Measurements from ENCODE around the gene TTYH3. TPM values are rescaled to one million over a fixed set of nuclear protein-coding genes. Genes with fewer than 3 reads are reported as not detected.

Gene TTYH3
- total and polyA plus RNA-seq, 2 of the 13 experiments (the other 11 are each of a cell fraction or from before 2014, with no cell fraction given) = 26.3 to 50.0 TPM

DNA sequence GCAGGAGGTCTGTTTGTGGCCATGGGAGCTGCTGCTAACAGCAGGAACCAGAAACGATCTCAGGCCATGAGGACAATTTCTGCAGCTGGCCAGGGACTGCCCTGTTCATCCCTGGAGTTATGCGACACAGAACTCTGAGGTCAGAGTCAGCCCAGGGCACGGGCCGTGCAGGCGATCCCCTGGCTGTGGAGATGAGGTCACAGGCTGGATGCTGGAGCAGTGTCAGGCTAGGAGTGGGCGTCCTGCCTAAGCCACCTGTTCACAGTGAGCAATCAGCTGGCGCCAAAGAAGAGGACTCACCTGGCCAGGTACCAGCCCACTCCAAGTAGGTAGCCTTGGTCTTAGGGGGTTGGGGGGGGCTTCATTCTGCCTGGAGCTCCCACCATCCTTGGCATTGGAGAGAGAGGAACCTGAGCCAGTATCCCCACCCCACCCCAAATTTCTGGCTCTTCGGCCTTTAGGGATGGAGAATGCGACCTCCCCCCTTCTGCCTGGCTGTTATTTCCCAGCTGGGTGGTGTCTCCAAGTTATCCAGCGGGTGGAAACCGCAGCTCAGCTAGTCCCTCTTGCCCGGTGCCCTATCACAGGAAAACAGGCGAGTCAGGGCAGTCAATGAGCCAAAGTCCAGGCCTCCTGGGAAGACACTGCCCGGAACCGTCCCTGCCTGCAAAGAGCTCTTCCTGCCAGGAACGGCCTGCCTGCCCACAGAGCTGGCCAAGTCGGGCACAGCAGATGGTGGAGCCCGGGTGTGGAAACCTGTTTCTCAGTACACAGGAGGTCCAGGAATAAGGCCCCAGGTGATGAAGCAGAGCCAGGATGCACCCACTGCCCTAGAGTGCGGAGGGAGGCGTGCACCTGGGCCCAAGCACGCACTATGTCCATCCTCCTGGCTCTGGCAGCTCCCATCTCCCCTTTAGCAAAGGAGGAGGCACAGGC lies 1.8 kb upstream of the TTYH3 start (continued):
- no peak for TF ChIP-seq KLF6 (CRISPR knock-in tag; IDR thresholded peaks at IDR 0.05)
- no peak for TF ChIP-seq CHD4 (IDR thresholded peaks at IDR 0.05; ENCODE audit: borderline replicate concordance, low read length)
- TF ChIP-seq AHDC1 (CRISPR knock-in tag; IDR thresholded peaks at IDR 0.05; ENCODE audit: borderline replicate concordance) = 0 out of 2 replicates have a peak, but pooled peaks have one; percentile 7
- TF ChIP-seq, protein P1, sequence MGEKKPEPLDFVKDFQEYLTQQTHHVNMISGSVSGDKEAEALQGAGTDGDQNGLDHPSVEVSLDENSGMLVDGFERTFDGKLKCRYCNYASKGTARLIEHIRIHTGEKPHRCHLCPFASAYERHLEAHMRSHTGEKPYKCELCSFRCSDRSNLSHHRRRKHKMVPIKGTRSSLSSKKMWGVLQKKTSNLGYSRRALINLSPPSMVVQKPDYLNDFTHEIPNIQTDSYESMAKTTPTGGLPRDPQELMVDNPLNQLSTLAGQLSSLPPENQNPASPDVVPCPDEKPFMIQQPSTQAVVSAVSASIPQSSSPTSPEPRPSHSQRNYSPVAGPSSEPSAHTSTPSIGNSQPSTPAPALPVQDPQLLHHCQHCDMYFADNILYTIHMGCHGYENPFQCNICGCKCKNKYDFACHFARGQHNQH (CRISPR knock-in tag; IDR thresholded peaks at IDR 0.05) = no peak
- TF ChIP-seq ZBTB3 (CRISPR knock-in tag; IDR thresholded peaks at IDR 0.05; ENCODE audit: borderline replicate concordance, low read depth) = no peak
- peak; percentile 95 for TF ChIP-seq ZBTB21 (CRISPR knock-in tag; IDR thresholded peaks at IDR 0.05)
- no peak for TF ChIP-seq PAF1 (CRISPR knock-in tag; IDR thresholded peaks at IDR 0.05)
- TF ChIP-seq SP5 (CRISPR knock-in tag; IDR thresholded peaks at IDR 0.05; ENCODE audit: borderline replicate concordance, low read depth) = peak; percentile 48; the same call in 1 of the 2 replicates
- TF ChIP-seq SMAD9 (CRISPR knock-in tag; IDR thresholded peaks at IDR 0.05) = no peak
- TF ChIP-seq KDM5A (IDR thresholded peaks at IDR 0.05; ENCODE audit: borderline replicate concordance, low read length) = 0 out of 2 replicates have a peak, but pooled peaks have one; percentile 7
- no peak for TF ChIP-seq ZNF784 (CRISPR knock-in tag; IDR thresholded peaks at IDR 0.05; ENCODE audit: borderline replicate concordance)
- no peak for TF ChIP-seq EZH2 (conservative IDR thresholded peaks at IDR 0.05; ENCODE audit: low read depth, low read length)
- TF ChIP-seq FOXP1 (IDR thresholded peaks at IDR 0.05) = no peak
- 0 out of 2 replicates have a peak, but pooled peaks have one; percentile 25 for TF ChIP-seq FOXP1 (CRISPR knock-in tag; IDR thresholded peaks at IDR 0.05)
- no peak for TF ChIP-seq EP300 (IDR thresholded peaks at IDR 0.05; ENCODE audit: low read depth in 2 of 2, low read length in 2 of 2)
- no peak for TF ChIP-seq EP300 (CRISPR knock-in tag; IDR thresholded peaks at IDR 0.05; ENCODE audit: borderline replicate concordance)
- TF ChIP-seq SOX5 (CRISPR knock-in tag; IDR thresholded peaks at IDR 0.05; ENCODE audit: borderline replicate concordance) = peak; percentile 33; the same call in 1 of the 2 replicates
- no peak for TF ChIP-seq SMAD1 (CRISPR knock-in tag; IDR thresholded peaks at IDR 0.05; ENCODE audit: borderline replicate concordance, low read depth)
- no peak for TF ChIP-seq ZNF136 (CRISPR knock-in tag; IDR thresholded peaks at IDR 0.05; ENCODE audit: low read depth)
- TF ChIP-seq NKX3-1 (CRISPR knock-in tag; IDR thresholded peaks at IDR 0.05) = no peak
- no peak for TF ChIP-seq SOX13 (IDR thresholded peaks at IDR 0.05)
- TF ChIP-seq SOX13 (CRISPR knock-in tag; conservative IDR thresholded peaks at IDR 0.05 in 1 of 2, IDR thresholded peaks at IDR 0.05 in 1 of 2) = no peak
- no peak for TF ChIP-seq HOXA7 (CRISPR knock-in tag; IDR thresholded peaks at IDR 0.05)

All from HepG2 (cell line).